HCT116 (cell line): Measurements from ENCODE around the gene TELO2. TPM values are rescaled to one million over a fixed set of nuclear protein-coding genes. Genes with fewer than 3 reads are reported as not detected.

Experiments used
- ATAC-seq: fragments of 200-7000 bp; cut with Tn5 transposase; 2 replicates; pipeline ENCODE4 v1.9.1; 2020; ENCODE audit warnings: mild to moderate bottlenecking, moderate library complexity
- BruUV-seq: library from RNA; stranded (reverse); fragments of 400-500 nt; replicated peaks from 2 replicates; lab custom pipeline; 2021; lab: Mats Ljungman, UMichigan
- CTCF ChIA-PET: fragments of 300-600 bp; sonication (Branson Sonifier 250); formaldehyde crosslinking; loops from one replicate; lab custom pipeline; 2021; ENCODE audit warnings: antibody characterized with exemption; lab: Charles Lee
- POLR2A ChIA-PET: fragments of 300-600, 350-600 bp; sonication (Branson Sonifier 250); formaldehyde crosslinking; loops from one replicate; lab custom pipeline; 2021; ENCODE audit warnings: antibody characterized with exemption; lab: Charles Lee
- RAD21 ChIA-PET, 2 experiments: fragments of 300-600 bp; sonication (Branson Sonifier 250); formaldehyde crosslinking; loops; one replicate each; lab custom pipeline; 2023; ENCODE audit warnings: low total read pairs in 2 of 2; ENCODE audit not compliant: uncharacterized antibody in 2 of 2, unreplicated experiment in 2 of 2, low non-redundant PET in 1 of 2; lab: Charles Lee
- DNase-seq: peaks from one replicate; pipeline ENCODE4 v3.0.0-alpha.2; 2010; ENCODE audit warnings: low read depth, low spot score
- H2AFZ ChIP-seq: fragments of 200-600 bp; shearing (Covaris generic), sonication (generic); 2 replicates; pipeline ENCODE4 v1.6.1; 2017; ENCODE audit warnings: low read depth, mixed run types, mixed read lengths, antibody characterized with exemption, low read length; ENCODE audit not compliant: poor library complexity, severe bottlenecking
- H3K27ac ChIP-seq: 2 replicates; pipeline ENCODE4 v1.5.1; 2012; ENCODE audit warnings: low read depth, low read length
- H3K27me3 ChIP-seq: fragments of 200-600 bp; sonication (generic); 2 replicates; pipeline ENCODE4 v1.6.1; 2016; ENCODE audit warnings: mixed run types, low read length, mixed read lengths; ENCODE audit not compliant: insufficient read depth
- H3K36me3 ChIP-seq, 2 experiments: fragments of 200-500 bp in 1 of 2; fragments of 200-600 bp in 1 of 2; sonication (Bioruptor generic) in 1 of 2; sonication (generic) in 1 of 2; 2 replicates each; pipeline versions ENCODE4 v1.5.1 to v1.6.1; 2014 to 2016; ENCODE audit warnings: low read length in 2 of 2, inconsistent platforms in 1 of 2, mixed read lengths in 1 of 2, mixed run types in 1 of 2; ENCODE audit not compliant: insufficient read depth in 2 of 2, control insufficient read depth in 1 of 2
- H3K4me1 ChIP-seq, 2 experiments: fragments of 200-600 bp in 1 of 2; sonication (generic) in 1 of 2; 2 replicates each; pipeline versions ENCODE4 v1.5.1 to v1.6.1; 2012 to 2017; ENCODE audit warnings: low read length in 2 of 2, inconsistent platforms in 1 of 2, mild to moderate bottlenecking in 1 of 2, mixed read lengths in 1 of 2, mixed run types in 1 of 2, moderate library complexity in 1 of 2; ENCODE audit not compliant: insufficient read depth in 2 of 2, control insufficient read depth in 1 of 2
- H3K4me2 ChIP-seq: fragments of 200-600 bp; sonication (generic); 2 replicates; pipeline ENCODE4 v1.6.1; 2017; ENCODE audit warnings: mixed run types, low read length, mixed read lengths
- H3K4me3 ChIP-seq, 2 experiments: fragments of 200-600 bp in 1 of 2; sonication (generic) in 1 of 2; replicated peaks in 1 of 2; 2 replicates each; pipeline ENCODE4 v1.5.1; 2011 to 2016; ENCODE audit warnings: low read length in 2 of 2, control low read depth in 1 of 2, low read depth in 1 of 2, mild to moderate bottlenecking in 1 of 2, mixed read lengths in 1 of 2, mixed run types in 1 of 2
- H3K79me2 ChIP-seq: fragments of 200-600 bp; sonication (generic); 2 replicates; pipeline ENCODE4 v1.6.1; 2017; ENCODE audit warnings: mild to moderate bottlenecking, mixed run types, low read length, moderate library complexity, mixed read lengths; ENCODE audit not compliant: insufficient read depth
- H3K9ac ChIP-seq: fragments of 200-600 bp; sonication (generic); 2 replicates; pipeline ENCODE4 v1.6.1; 2016; ENCODE audit warnings: low read length, mixed read lengths
- H3K9me2 ChIP-seq: fragments of 200-600 bp; sonication (generic), shearing (Covaris generic); 2 replicates; pipeline ENCODE4 v1.6.1; 2017; ENCODE audit warnings: mixed run types, mild to moderate bottlenecking, moderate library complexity; ENCODE audit not compliant: insufficient read depth
- H3K9me3 ChIP-seq, 2 experiments: fragments of 200-500 bp in 1 of 2; fragments of 200-600 bp in 1 of 2; sonication (Bioruptor generic) in 1 of 2; sonication (generic) in 1 of 2; 2 replicates each; pipeline ENCODE4 v1.6.1; 2014 to 2017; ENCODE audit warnings: low read length in 2 of 2, mixed read lengths in 2 of 2, inconsistent platforms in 1 of 2, low read depth in 1 of 2, mild to moderate bottlenecking in 1 of 2, mixed run types in 1 of 2, moderate library complexity in 1 of 2; ENCODE audit not compliant: control insufficient read depth in 1 of 2, insufficient read depth in 1 of 2
- H4K20me1 ChIP-seq: fragments of 200-600 bp; sonication (generic), shearing (Covaris generic); 2 replicates; pipeline ENCODE4 v1.6.1; 2017; ENCODE audit warnings: mixed run types, mild to moderate bottlenecking, moderate library complexity; ENCODE audit not compliant: insufficient read depth
- CEBPB ChIP-seq: IDR thresholded peaks from 2 replicates; pipeline ENCODE4 v1.6.1; 2012; ENCODE audit warnings: low read depth
- EZH2 ChIP-seq: fragments of 200-600 bp; sonication (generic); IDR thresholded peaks from 2 replicates; pipeline ENCODE4 v1.6.1; 2017; ENCODE audit warnings: antibody characterized with exemption, mixed run types
- SIN3A ChIP-seq: IDR thresholded peaks from 2 replicates; pipeline ENCODE4 v1.6.1; 2012; ENCODE audit warnings: low read depth
- SRF ChIP-seq: IDR thresholded peaks from 2 replicates; pipeline ENCODE4 v1.6.1; 2012; ENCODE audit warnings: low read depth
- YY1 ChIP-seq: IDR thresholded peaks from 2 replicates; pipeline ENCODE4 v1.6.1; 2011; ENCODE audit warnings: low read length, low read depth, moderate library complexity, mild to moderate bottlenecking; ENCODE audit not compliant: insufficient replicate concordance; ENCODE audit errors: extremely low read depth
- intact Hi-C: fragments of 100-400 bp; cut with micrococcal nuclease; formaldehyde crosslinking; loops from 2 replicates; pipeline ENCODE4 v1.10.0; 2022
- total RNA-seq: library from RNA; stranded (reverse); gene quantifications from one replicate; pipeline ENCODE4 v1.2.1, GENCODE V29; 2021; ENCODE audit not compliant: unreplicated experiment

Gene TELO2
- total RNA-seq, 1 experiment from 2014 or later = 74.3 TPM

- no peak for TF ChIP-seq YY1
- Histone ChIP-seq H3K27ac (no peak overlapping the region), H4K20me1 (no peaks in the 10 kb centered on the region), H3K9ac (no peak overlapping the region), H3K9me2 (no peaks in the 10 kb centered on the region), H3K36me3 (no peaks in the 10 kb centered on the region), H3K4me3 (no peak overlapping the region), H3K27me3 (no peaks in the 10 kb centered on the region), H2AFZ (no peak overlapping the region), H3K9me3 (no peaks in the 10 kb centered on the region), H3K4me1 (no peaks in the 10 kb centered on the region; a peak in 1 of 4 replicates), H3K4me2 (no peak overlapping the region), H3K79me2 (no peaks in the 10 kb centered on the region)
- intact Hi-C loops = no loop called here
- ChIA-PET RAD21 (no interaction called here), CTCF (no interaction called here), POLR2A (no interaction called here)
- BruUV-seq = no TSS peak
- no peak for ATAC-seq
- no peak for DNase-seq
These were observed 7.2 kb upstream of the TELO2 start for GRCh38 chr16:1485847-1486496.

DNA sequence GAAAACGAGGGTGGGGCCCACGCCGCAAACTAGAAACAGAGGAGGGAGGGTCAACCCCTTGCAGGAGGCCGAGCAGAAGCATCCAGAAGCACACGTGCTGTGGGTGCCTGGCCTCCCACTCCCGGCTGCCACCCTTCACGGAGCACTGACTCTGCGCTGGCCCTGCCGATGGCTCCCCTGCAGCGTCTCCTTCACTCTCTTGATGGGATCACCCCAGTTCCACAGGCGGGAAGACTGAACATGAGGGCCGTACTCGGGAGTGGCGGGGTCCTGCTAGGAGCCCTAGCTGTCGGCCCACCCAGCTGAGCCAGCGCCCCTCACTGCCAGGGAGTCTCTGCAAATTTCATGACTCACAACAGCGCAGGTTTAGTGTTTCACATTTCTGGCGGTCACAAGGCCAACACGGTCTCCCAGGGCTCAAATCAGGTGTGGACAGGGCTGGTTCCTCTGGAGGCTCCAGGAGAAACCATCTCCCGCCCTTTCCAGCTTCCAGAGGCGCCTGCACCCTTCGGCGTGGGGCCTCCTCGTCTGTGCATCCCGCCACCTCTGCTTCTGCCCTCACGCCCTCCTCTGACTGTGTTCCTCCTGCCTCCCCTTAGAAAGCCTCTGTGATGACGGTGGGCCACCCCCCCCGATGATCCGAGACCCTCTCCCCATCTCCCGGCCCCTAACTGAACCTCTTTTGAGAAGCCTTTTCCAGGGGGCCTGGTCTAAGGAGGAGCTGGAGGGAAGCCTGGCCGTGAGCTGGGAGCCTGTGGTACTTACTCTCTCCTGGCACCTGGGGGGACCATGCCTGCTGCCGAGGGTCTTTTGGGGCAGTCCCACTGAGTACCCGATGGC, 6.4 kb upstream of the TELO2 start:
- Histone ChIP-seq H2AFZ (no peak overlapping the region), H3K9me3 (no peaks in the 10 kb centered on the region), H3K4me1 (no peaks in the 10 kb centered on the region; a peak in 1 of 4 replicates), H3K79me2 (no peaks in the 10 kb centered on the region), H4K20me1 (no peaks in the 10 kb centered on the region), H3K27ac (no peak overlapping the region), H3K27me3 (no peaks in the 10 kb centered on the region), H3K36me3 (no peaks in the 10 kb centered on the region), H3K4me3 (no peak overlapping the region), H3K4me2 (no peak overlapping the region), H3K9me2 (no peaks in the 10 kb centered on the region), H3K9ac (no peak overlapping the region)
- no peak for ATAC-seq
- ChIA-PET POLR2A (no interaction called here), RAD21 (no interaction called here), CTCF (no interaction called here)
- TF ChIP-seq EZH2 (no peak), SRF (no peak), SIN3A (no peak), YY1 (no peak), CEBPB (no peak)
- BruUV-seq = no TSS peak
- intact Hi-C loops = no loop called here
- no peak for DNase-seq
